Measurements from ENCODE around the gene PDK1.

The PDK1 gene

DNA sequence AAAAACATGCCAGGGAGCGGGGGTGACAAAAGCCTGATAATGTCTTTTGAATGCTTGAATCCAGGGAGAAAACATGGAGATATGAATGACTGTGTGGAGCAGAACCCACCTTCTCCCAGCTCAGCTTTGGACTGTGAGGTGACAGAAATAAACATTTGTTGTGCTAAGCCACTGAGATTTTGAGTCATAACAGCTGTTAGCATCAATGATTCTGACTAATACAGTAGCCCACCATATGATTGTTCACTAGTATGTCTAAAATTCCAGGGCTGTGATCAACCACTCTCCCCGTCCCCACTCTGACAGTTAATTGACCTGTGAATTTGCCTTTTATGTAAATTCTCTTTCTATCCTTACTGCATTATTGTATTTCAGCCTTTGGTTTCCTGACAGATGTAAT, 69.1 kb downstream of the PDK1 start:
- no peak for DNase-seq (ENCODE audit: extremely low read depth, insufficient read length)
- Histone ChIP-seq H3K4me3 (replicated peaks; ENCODE audit: low read depth, low read length) (no peak overlapping the region), H3K36me3 (ENCODE audit: control insufficient read depth, insufficient read depth, low read length) (no peaks in the 10 kb centered on the region), H3K27me3 (replicated peaks; ENCODE audit: control insufficient read depth, insufficient read depth, low read length) (no peaks in the 10 kb centered on the region)
- no peak for TF ChIP-seq CTCF (IDR thresholded peaks at IDR 0.05; ENCODE audit: insufficient read depth, low read length, poor library complexity, severe bottlenecking)

GRCh38 chr2:172627181-172627580, 71.3 kb downstream of the PDK1 start:
- no peak for TF ChIP-seq CTCF (IDR thresholded peaks at IDR 0.05; ENCODE audit: insufficient read depth, low read length, poor library complexity, severe bottlenecking)
- Histone ChIP-seq H3K4me3 (replicated peaks; ENCODE audit: low read depth, low read length) (no peak overlapping the region), H3K36me3 (ENCODE audit: control insufficient read depth, insufficient read depth, low read length) (no peaks in the 10 kb centered on the region), H3K27me3 (replicated peaks; ENCODE audit: control insufficient read depth, insufficient read depth, low read length) (no peaks in the 10 kb centered on the region)
- DNase-seq (ENCODE audit: extremely low read depth, insufficient read length), result no peak

DNA sequence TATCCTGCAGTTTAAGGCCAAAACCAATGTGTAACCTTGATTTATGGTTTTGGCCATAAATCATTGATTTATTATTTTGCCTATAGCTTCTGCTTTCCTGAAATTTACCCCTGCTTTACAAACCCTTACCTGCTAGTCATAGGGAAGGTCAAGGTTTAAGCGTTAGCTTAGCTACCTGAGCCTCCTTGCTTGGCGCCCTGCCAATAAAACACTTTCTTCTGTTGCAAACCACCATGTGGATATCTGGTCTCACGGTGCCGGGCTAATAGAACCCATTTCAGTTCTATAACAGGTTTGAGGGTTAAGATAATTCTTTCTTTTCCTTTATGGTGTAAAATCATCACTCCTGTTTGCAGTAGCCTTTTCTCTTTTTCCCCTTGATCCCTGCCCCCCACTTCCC, 72.2 kb downstream of the PDK1 start:
- H3K4me3 ChIP-seq (replicated peaks; ENCODE audit: low read depth, low read length), result no peak overlapping the region
- no peaks in the 10 kb centered on the region for H3K36me3 ChIP-seq (ENCODE audit: control insufficient read depth, insufficient read depth, low read length)
- H3K27me3 ChIP-seq (replicated peaks; ENCODE audit: control insufficient read depth, insufficient read depth, low read length), result no peaks in the 10 kb centered on the region
- no peak for TF ChIP-seq CTCF (IDR thresholded peaks at IDR 0.05; ENCODE audit: insufficient read depth, low read length, poor library complexity, severe bottlenecking)
- no peak for DNase-seq (ENCODE audit: extremely low read depth, insufficient read length)

DNA sequence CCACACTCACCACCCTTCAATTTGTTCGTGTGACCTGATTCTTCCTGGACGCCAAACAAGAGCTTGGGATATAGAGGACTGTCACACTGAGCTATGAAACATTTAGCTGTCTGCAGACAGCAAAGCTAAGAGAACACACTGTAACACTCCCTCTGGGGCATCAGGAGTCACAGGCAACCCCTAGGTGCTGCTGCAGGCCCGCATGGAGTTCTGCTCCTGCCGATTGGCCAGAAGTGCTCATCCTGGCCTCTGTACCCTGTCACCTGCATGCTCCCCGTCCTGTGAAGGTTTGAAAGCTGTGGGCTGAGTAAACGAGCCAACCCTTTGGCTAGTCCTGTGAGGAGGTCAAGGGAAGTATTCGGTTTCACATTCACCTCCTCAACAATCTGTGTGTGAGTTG, 73.7 kb downstream of the PDK1 start:
- DNase-seq (ENCODE audit: extremely low read depth, insufficient read length), result no peak
- no peak overlapping the region for H3K4me3 ChIP-seq (replicated peaks; ENCODE audit: low read depth, low read length)
- H3K27me3 ChIP-seq (replicated peaks; ENCODE audit: control insufficient read depth, insufficient read depth, low read length), result no peaks in the 10 kb centered on the region
- TF ChIP-seq CTCF (IDR thresholded peaks at IDR 0.05; ENCODE audit: insufficient read depth, low read length, poor library complexity, severe bottlenecking), result no peak
- H3K36me3 ChIP-seq (ENCODE audit: control insufficient read depth, insufficient read depth, low read length), result no peaks in the 10 kb centered on the region

DNA sequence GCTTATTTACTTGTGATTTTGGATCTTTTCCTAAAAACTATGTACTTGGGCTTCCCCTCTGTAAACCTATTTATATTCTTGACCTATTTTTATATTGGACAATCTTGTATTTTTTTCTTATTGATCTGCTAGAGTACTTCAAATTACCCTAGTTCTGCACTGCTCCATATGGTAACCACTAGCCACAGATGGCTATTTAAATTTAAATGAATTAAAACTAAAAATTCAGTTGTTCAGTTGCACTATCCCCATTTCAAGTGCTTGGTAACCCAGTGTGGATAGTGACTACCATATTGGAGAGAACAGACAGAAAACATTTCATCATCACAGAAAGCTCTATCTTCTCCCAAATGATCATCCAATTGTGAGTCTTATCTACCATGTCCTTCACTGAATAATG, 74.3 kb downstream of the PDK1 start:
- H3K4me3 ChIP-seq (replicated peaks; ENCODE audit: low read depth, low read length), result no peak overlapping the region
- no peak for DNase-seq (ENCODE audit: extremely low read depth, insufficient read length)
- no peak for TF ChIP-seq CTCF (IDR thresholded peaks at IDR 0.05; ENCODE audit: insufficient read depth, low read length, poor library complexity, severe bottlenecking)
- H3K36me3 ChIP-seq (ENCODE audit: control insufficient read depth, insufficient read depth, low read length), result no peaks in the 10 kb centered on the region
- no peaks in the 10 kb centered on the region for H3K27me3 ChIP-seq (replicated peaks; ENCODE audit: control insufficient read depth, insufficient read depth, low read length)

DNA sequence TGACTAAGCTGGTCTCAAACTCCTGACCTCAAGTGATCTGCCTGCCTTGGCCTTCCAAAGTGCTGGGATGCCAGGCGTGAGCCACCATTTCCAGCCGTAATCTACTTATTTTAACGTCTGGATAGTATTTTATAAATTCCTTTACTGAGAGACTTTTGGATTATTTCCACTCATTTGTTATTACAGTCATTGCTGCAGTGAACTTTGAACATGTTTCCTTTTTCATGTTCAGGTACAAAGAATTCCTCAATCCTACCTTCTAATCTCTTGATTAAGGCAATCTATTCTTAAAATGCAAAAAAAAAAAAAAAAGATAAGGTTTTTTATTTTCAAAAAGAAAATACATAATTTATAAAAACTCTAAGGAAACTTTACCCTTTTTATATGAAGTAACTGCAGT, 78.6 kb downstream of the PDK1 start:
- DNase-seq (ENCODE audit: extremely low read depth, insufficient read length), result no peak
- Histone ChIP-seq H3K4me3 (replicated peaks; ENCODE audit: low read depth, low read length) (no peak overlapping the region), H3K27me3 (replicated peaks; ENCODE audit: control insufficient read depth, insufficient read depth, low read length) (no peaks in the 10 kb centered on the region), H3K36me3 (ENCODE audit: control insufficient read depth, insufficient read depth, low read length) (no peaks in the 10 kb centered on the region)
- TF ChIP-seq CTCF (IDR thresholded peaks at IDR 0.05; ENCODE audit: insufficient read depth, low read length, poor library complexity, severe bottlenecking), result no peak

Data from GM06990 (cell line).